Epithelial cell of esophagus (primary cell): ENCODE results near the gene EML6.

ENCODE experiments used
- DNase-seq: peaks from one replicate; pipeline ENCODE4 v3.0.0; 2010; ENCODE audit warnings: low read depth
- H3K4me3 ChIP-seq: 2 replicates; pipeline ENCODE4 v1.5.1; 2011; ENCODE audit warnings: mild to moderate bottlenecking, low read length, control low read depth
- CTCF ChIP-seq: IDR thresholded peaks from 2 replicates; pipeline ENCODE4 v1.5.1; 2011; ENCODE audit warnings: low read depth, mild to moderate bottlenecking, low read length, control low read depth, inconsistent platforms; ENCODE audit not compliant: insufficient read depth; ENCODE audit errors: missing control alignments

EML6 gene

DNA sequence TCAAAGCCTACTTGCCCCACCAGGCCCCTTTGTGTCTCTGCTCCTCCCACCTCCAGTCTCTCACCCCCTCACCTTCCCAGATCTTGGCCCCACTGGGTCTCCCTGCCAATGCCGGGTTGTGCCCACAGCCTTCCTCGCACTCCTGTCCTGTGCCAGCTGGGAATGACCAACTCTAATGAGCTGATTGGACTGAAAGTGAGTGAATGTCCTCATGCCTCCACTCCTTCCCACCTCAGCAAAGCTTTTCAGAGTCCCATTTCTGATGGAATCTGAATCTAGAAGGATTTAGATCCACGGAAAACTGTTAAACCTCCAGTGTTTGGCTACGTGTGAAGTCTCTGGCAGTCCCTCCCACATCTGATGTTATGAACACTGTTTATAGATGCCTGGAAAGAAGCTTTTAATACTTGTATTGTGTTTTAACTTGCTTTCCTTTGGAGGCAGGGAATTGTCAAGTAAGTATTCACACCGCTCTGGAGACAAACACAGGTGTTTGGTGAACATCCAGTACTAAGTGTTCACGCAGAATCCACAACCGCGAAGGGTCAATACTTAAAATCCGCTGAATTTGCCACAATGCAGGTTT, 222.9 kb downstream of the EML6 start:
- TF ChIP-seq CTCF, result no peak
- no peak overlapping the region for H3K4me3 ChIP-seq

GRCh38 chr2:54947136-54947535, 223.7 kb downstream of the EML6 start:
- no peak overlapping the region for H3K4me3 ChIP-seq
- no peak for DNase-seq
- TF ChIP-seq CTCF, result no peak

More for the DNA sequence above, 222.9 kb downstream of the EML6 start:
- no peak for DNase-seq

GRCh38 chr2:54947646-54948045, 224.2 kb downstream of the EML6 start:
- no peak for TF ChIP-seq CTCF
- DNase-seq, result no peak
- no peak overlapping the region for H3K4me3 ChIP-seq

DNA sequence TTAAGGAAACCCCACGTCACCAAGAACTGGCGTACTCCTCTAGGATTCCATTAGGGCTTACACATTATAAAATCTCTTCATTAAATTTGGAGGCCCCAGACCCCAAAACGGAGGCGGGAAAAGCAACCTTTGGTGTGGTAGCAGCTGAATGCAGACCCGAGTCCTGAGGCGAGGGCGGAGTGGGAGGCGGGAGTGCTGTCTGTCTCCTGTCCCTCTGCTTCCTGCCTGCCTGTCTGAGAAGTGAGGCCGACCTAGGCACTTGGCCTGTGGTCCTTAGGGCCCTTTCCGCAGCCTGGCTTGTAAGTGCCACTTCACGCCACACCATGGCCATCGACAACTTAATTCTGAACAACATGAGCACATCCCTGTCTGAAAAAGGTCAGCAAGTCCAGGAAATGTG, 224.7 kb downstream of the EML6 start:
- no peak for TF ChIP-seq CTCF
- DNase-seq, result no peak
- no peak overlapping the region for H3K4me3 ChIP-seq

GRCh38 chr2:54949431-54949830, 226.0 kb downstream of the EML6 start:
- TF ChIP-seq CTCF, result no peak
- no peak overlapping the region for H3K4me3 ChIP-seq
- DNase-seq, result no peak

DNA sequence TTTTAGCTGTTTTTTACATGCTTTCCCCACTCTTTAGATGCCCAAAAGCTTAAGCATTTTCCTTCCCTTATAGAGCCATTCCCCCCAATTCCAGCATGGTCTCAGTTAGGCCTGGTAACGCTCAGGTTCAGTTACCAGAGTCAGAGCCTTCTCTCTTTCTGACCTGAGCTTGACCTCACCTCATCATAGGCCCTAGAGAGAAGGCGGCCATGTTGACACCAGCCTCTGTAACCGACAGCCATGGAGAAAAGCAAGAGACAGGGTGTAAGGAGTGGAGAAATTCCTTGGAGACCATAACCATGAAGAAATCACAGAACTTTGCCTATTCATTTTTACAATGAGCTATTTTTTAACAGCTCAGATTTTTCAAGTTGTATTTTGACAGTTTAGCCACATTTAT, 227.3 kb downstream of the EML6 start:
- DNase-seq, result no peak
- H3K4me3 ChIP-seq, result no peak overlapping the region
- no peak for TF ChIP-seq CTCF

DNA sequence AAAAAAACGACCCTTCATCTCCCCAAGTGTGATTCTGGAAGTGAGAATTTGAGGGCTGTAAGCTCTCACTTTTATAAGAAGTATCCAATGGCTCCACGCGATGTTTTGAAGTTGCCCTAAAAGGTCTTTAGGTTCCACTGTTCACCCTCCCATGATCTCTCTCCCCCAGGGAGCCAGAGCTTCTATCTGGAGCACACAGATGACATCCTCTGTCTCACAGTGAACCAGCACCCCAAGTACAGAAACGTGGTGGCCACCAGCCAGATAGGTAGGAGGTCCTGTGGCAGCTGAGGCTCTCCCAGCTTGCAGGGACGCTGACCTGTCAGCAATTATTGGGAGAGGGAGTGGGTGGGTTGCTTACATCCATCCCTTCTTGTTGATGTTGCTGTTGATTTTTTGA, 229.0 kb downstream of the EML6 start:
- no peak overlapping the region for H3K4me3 ChIP-seq
- DNase-seq, result no peak
- TF ChIP-seq CTCF, result no peak
